Stimulated activated CD4-positive, alpha-beta T cell treated with anti-CD3 and anti-CD28 coated beads, Interleukin-4, amount 100 ng/mL, for 48 hours (primary cell): ENCODE data around the gene CPN1.

Experiments used
- DNase-seq, 2 donors: peaks; one replicate each; pipeline ENCODE4 v3.0.0-alpha.2; 2020; ENCODE audit warnings: low read depth in 2 of 2

CPN1 gene

DNA sequence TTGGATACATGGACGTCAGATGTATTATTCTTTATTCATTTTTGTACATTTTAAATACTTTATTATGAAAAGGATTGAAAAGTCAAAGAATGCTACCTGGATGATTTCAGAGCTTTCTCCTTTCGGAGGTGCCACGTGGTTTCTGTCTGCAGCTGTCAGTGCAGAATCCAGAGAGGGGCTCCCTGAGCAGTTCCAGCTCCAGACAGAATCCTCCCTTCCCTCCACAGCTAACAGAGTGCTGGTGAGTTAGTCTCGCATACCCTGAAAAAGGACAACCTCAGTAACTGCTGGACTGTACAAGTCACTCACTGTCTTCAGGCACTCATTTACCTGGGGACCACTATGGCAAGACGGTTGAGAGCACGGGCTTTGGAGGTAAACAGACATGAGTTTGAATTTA is 82.8 kb downstream of the CPN1 start:
- DNase-seq, result no peak

DNA sequence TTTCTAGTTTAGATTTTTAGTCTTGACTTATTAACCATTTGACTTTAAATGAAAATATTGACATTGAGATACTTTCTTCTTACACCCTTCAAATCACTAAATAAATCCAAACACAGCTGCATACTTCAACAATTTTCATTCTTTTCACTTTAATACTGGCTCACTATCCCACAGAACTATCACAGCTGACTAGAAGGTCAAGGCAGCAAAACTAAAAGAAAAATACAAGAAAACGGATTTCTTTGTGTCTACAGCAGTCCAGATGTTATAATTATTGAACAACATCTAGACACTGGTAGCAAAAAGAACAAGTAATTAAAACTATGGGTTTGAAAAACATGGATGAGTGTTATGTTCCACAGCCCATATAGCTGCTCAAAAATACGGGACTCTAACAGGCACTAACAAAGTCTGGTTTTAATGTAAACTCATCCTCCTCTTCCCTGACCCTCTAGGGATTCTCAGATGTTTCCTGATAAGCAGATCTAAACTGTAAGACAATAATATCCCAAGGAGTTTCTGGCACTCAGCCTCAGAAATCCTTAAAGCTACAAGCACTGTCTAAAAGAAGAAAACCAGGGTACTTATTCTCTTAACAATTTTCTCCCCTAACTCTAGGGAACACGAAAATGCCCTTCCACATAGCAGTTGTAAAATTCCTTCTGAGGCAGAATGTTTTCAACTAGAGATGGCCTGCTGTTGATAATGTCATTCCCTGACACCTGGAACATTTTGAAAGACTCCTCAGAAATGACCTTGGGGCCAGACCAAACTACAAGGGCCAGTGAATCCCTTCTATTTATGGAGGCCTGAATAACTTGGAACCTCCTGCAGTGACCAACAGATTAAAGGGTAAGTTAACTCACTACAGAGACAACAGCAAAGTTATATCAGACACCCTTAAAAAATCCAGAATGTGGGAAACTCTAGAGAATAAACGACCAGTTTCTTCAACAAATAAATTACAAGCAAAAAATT is 84.7 kb downstream of the CPN1 start:
- no peak for DNase-seq

DNA sequence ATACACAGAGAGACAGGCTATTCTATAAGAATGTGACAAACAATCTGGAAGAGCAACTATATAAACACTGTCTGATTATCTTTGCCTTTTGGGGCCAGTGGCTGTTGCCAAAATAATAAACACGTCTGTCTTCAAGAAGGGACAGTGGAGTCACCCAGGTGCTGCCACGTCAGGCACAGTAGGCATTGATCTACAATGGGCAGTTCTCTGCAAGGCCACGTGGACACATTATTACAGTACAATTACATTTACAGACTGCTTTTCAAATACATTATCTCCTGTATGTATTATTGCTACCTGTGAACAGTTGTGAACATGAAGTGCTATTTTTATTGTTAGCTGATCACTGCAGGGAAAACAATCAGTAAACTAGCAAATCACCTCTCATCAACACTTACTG is 86.0 kb downstream of the CPN1 start:
- DNase-seq, result no peak

DNA sequence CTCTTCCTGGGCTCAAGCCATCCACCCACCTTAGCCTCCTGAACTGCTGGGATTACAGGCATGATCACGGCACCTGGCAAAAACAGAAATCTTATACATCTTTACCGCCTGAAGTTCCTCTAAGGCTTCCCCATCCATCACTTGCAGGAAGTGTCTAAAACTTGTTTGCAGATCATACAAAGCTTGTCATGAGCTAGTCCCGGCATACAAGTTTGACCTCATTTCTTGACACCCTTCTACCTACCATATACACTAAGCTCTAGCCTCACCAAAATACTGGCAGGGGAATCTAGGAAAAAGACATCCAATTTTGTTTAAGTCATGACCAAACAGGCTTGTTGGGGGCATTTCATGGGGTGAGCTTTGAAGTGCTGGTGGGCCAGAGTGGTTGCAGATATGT is 86.4 kb downstream of the CPN1 start:
- no peak for DNase-seq

DNA sequence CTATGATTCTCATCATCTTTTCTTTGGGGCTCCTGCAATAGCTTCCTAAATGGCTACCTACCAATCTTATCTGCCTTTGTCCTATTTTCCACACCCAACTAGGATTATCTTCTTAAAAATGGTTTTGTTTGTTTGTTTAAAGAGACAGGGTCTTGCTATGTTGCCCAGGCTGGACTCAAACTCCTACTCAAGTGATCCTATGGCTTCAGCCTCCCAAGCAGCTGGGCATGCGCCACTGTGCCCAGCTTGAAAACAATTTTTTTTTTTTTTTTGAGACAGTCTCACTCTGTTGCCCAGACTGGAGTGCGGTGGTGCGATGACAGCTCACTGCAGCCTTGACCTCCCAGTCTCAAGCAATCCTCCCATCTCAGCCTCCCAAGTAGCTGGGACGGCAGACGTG is 86.9 kb downstream of the CPN1 start:
- DNase-seq, result no peak

DNA sequence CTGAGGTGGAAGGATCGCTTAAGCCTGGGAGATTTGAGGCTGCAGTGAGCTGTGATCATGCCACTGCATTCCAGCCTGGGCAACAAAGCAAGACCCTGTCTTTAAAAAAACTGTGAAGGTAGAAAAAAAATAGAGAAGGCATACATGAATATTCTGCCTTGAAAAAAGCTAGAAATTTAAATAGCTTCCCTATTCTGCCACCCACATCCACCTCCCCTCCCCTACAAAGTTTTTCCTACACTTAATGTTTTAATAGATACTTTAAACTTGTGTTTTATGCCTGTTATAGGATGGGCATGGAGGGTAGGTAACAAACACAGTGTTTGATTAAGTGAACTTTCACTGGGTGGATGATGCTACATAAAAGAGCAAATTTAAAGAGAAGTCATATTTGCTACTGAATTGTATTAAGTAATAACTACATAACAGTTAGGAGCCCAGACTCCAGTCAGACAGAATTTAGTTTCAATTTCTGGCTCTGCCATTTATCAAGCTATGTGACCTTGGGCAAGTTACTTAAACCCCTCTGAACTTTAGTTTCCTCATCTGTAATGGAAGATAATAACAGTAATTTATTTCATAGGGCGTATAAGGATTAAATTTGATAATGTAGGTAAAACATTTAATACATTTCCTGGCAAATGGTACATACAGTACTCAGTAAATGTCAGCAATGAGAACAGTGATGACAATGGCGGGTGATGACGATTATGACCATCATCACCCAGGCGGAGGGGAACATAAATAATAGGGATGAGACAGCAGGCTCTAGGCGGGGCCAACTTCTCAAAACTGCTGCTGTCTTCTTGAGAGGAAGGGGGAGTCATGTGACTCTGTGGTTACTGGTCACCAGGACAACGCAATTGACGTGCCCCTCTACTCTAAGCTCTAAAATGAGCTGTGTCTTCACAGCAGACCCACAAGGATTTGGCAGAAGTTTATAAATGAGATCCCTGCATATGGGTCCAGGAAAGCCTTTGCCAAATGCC is 87.7 kb downstream of the CPN1 start:
- peak; percentile 24 to 26 for DNase-seq
